CD4-positive, alpha-beta T cell treated with Interferon gamma for 1 hour (primary cell): Measurements from ENCODE around the gene KRTAP2-2.

Experiments used
- DNase-seq: peaks from one replicate; pipeline ENCODE4 v3.0.0-alpha.2; 2020

KRTAP2-2 gene

GRCh38 chr17:41019415-41019814, 35.6 kb downstream of the KRTAP2-2 start:
- no peak for DNase-seq

GRCh38 chr17:41018541-41018940, 36.5 kb downstream of the KRTAP2-2 start:
- no peak for DNase-seq

- DNase-seq, result no peak
These were observed 38.3 kb downstream of the KRTAP2-2 start for GRCh38 chr17:41016578-41017215.

DNA sequence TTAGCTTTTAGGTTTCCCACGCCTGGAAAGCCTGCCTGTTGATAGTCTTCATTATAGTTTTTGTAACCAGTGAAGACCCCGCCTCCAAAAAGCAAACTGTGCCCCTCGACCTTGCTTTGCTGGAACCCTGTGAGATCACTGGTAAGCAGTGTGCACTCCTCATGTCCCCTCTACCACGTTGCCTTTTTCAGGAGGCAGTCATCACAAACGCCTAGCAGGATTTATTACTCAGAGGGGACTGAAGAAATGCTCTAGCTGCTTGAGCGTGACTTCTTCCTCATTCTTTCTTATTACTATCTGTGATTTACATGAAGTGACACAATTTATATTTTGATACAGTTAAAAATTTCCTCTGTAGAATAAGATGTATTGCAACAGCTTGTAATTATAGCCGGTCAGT, 39.6 kb downstream of the KRTAP2-2 start:
- DNase-seq, result no peak

DNA sequence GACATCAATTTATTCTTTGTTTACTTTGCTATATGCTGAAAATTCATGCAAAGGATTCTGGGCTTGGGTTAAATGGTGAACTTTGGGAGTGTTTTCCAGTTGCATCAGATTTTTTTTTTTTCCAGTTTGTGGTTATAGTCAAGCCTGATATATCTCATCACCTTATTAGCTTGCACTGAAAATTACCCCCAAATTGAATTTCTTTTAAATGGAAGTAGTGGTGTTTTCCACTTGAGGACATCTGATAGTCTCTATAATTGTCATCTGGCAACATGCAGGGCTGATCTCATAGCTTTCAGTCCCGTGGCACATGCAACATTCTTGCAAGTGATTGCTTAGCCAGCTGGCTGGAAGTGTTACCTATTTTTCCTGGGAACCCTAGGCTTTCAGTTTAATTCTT, 41.4 kb downstream of the KRTAP2-2 start:
- DNase-seq, result no peak

- no peak for DNase-seq
These were observed 41.8 kb downstream of the KRTAP2-2 start for GRCh38 chr17:41013181-41013580.

- DNase-seq, result no peak
These were observed 42.5 kb downstream of the KRTAP2-2 start for GRCh38 chr17:41012326-41013120.

GRCh38 chr17:41010441-41010840, 44.6 kb downstream of the KRTAP2-2 start:
- DNase-seq, result no peak

- no peak for DNase-seq
These were observed 45.1 kb downstream of the KRTAP2-2 start for GRCh38 chr17:41009936-41010335.

DNA sequence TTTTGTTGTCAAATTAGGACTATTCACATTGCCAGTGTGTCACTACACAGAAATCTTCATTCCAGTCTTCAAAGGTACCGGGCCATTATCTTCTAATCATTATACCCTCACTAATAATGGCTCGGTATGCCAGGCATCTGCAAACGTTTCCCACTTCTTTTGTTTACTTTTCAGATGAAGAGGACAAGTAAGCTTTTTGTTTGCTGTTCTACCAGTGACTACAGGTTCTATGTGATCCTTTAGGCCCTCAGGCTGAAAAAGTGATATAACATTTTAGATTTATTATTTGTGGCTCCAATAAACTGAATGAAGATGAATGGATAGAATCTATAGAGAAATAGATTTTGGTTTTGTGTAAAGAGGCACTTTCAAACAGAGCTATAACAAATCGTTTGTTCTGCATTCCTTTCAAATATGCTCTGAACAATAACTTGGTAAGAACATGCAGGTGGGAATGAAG, 45.7 kb downstream of the KRTAP2-2 start:
- DNase-seq, result no peak

DNA sequence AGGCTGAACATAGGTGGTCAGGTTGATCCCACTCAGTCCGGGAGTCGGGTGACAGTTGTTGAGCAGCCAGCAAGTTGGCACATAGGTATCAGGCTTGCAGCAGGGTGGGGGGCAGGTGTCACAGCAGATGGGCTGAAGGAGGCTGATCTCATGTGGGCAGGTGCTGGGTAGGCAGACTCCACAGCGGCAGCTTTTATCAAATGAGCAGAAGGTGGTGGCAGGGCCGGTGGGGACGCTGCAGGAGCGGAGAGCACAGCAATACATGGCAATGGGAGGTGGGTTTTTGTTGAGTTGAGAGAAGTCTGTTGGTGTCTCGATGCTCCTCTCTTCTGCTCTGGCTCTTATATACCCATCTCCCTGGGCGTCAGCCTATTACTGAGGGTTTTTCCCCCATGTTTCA, 46.2 kb downstream of the KRTAP2-2 start, which contains the start of gene KRTAP3-1:
TSS of gene KRTAP3-1 (minus strand) at position 318 of the 400 bp plus-strand sequence. CDS start at position 264, 54 bp downstream.
- DNase-seq, result no peak
